Right ventricle myocardium inferior (tissue), 1 donor: ENCODE measurements around the gene CFAP97. TPM values are rescaled to one million over a fixed set of nuclear protein-coding genes. Genes with fewer than 3 reads are reported as not detected.
"Not testable (repeated sequence)": the region's sequence is repeated elsewhere in the genome, so short reads cannot be mapped to it uniquely, and the experiment has no call there.

Experiments
- ATAC-seq: fragments of 200-7000 bp; cut with Tn5 transposase; one replicate; pipeline ENCODE4 v1.9.1; 2020; ENCODE audit warnings: mild to moderate bottlenecking, moderate library complexity
- DNase-seq: peaks from one replicate; pipeline ENCODE4 v3.0.0; 2021; ENCODE audit errors: missing footprints
- intact Hi-C: fragments of 100-400 bp; cut with DNase I; formaldehyde crosslinking; loops from one replicate; pipeline ENCODE4 v1.11.0; 2022
- total RNA-seq: library from RNA; stranded (reverse); fragmentation: NEBNext Ultra II Directional; extraction: Animal tissue kit (Norgen Biotek cat#: 25700); gene quantifications from one replicate; pipeline ENCODE4 v1.2.1, GENCODE V29; 2021
- donor health status: DM: no; HTN: yes; CAD: no; lungs with severe emphysema.

CFAP97 gene
- total RNA-seq, 1 donor from 2014 or later = 11.3 TPM

- intact Hi-C loops = no loop called here
- ATAC-seq = no peak
- DNase-seq = no peak
Measured at GRCh38 chr4:185122681-185123345, 81.0 kb downstream of the CFAP97 start.

- intact Hi-C loops = no loop called here
- ATAC-seq (no peak), DNase-seq (no peak)
Measured at GRCh38 chr4:185120631-185120946, 83.2 kb downstream of the CFAP97 start.

DNA sequence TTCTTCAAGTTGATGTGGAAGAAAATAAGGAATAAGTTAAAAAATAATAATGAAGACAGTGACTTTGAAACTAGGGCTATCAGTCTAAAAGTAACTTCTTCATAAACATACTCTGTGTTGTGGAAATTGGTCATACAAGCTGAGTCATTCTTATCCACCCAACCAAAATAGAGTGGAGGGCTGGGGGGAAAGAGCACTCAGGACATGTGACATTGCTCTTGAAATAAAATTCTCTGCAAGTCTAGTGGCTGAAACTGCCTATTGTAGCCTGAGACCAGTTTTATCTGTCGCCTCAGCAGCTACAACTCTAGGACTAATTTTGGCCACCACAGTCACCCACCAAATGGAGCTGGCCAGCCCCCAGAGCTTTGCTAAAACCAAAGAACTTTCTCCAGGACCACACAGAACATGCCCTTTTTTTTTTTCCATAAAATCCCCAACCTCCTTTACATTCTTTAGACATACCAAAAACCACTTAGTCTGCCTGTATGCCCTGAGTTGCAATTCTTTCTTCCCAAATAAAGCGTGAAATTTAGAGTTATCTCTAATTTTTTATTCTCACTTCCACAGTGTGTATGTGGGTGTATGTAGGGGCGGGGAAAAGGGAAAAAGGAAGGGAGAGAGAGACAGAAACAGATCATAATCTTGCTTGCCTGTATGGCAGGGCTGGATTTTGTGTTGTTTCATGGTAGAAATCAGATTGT, 83.7 kb downstream of the CFAP97 start:
- intact Hi-C loops = loop anchor here (10.0 kb wide), 1 partner anchor 315 kb away; no protein-coding TSS in a partner anchor
- ATAC-seq (peak; percentile 38), DNase-seq (no peak)

DNA sequence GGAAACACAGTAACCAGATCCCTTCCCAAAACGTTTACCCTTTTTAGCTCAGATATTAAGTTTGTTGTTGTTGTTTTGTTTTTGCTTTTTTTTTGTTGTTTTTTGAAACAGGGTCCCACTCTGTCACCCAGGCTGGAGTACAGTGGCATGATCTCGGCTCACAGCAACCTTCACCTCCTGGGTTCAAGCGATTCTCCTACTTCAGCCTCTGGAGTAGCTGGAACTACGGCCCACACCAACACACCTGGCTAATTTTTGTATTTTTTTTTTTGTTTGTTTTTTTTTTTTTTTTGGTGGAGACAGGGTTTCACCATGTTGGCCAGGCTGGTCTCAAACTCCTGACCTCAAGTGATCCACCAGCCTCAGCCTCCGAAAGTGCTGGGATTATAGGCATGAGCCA, 84.3 kb downstream of the CFAP97 start:
- not testable (repeated sequence) for ATAC-seq, DNase-seq
- intact Hi-C loops = loop anchor here (10.0 kb wide), 1 partner anchor 315 kb away; no protein-coding TSS in a partner anchor

- intact Hi-C loops = loop anchor here (10.0 kb wide), 1 partner anchor 314 kb away; no protein-coding TSS in a partner anchor
- no peak for ATAC-seq
- DNase-seq = no peak
Measured at GRCh38 chr4:185118876-185119275, 84.9 kb downstream of the CFAP97 start.

DNA sequence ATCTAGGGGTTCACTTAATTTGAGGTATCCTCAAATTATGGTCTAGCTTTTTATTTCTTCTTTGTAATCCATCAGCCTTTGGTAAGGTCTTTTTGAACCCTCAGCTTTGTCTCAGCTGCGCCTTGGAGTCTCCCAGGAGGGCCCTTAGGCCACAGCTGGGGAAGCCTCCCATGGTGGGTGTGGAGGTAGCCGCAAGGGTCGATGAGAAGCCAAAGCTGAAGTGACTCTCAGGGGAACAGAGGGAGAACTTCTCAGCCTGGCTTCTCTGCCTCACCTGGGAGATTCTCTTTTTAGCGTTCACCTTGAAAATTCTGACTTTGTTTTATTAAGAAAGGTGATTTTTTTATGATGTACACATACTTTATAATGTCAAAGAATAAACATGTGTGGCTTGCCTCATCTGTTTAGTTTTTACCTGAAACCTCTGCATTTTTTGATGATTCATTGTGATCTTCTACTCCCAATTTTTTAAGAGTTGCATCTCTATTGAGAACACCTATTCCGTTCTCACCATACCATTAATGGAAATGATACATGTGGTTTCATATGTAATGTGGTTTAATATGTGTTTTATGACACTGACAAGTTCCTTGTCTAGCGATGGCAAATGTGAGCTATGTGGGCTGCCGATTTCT, 86.4 kb downstream of the CFAP97 start:
- DNase-seq (no peak), ATAC-seq (no peak)
- intact Hi-C loops = loop anchor here (10.0 kb wide), 1 partner anchor 313 kb away; no protein-coding TSS in a partner anchor

DNA sequence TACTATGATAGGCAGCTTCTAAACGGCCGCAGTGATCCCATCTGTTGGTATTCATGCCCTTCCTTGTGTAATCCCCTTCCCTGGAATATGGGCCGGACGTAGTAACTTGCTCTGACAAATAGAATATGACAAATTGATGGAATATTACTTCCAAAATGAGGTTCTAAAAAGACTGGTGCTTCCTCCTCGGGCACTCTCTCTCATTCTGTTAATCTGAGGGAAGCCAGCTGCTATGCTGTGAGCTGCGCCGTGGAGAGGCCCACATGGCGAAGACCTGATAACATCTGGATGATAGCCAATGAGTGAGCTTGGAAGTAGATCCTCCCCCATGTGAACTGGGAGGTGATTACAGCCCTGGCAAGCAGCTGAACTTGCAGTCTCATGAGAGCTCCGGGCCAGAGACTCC, 88.0 kb downstream of the CFAP97 start:
- intact Hi-C loops = loop anchor here (10.0 kb wide), 1 partner anchor 311 kb away; no protein-coding TSS in a partner anchor
- peak; percentile 92 for ATAC-seq
- DNase-seq = peak; percentile 82

DNA sequence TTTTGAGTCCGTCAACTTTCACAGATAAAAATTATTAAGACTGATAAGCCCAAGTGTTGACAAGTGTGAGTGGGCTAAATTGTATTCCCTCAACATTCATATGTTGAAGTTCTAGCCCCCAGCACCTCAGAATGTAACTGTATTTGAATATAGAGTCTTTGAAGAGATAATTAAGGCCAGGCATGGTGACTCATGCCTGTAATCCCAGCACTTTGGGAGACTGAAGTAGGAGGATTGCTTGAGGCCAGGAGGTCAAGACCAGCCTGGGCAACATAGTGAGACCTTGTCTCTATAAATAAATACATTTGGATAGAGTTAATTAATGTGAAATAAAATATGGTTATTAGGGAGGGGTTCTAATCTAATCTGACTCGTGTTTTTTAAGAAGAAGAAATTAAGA, 90.5 kb downstream of the CFAP97 start:
- ATAC-seq (no peak), DNase-seq (no peak)
- intact Hi-C loops = loop anchor here (10.0 kb wide), 1 partner anchor 309 kb away; no protein-coding TSS in a partner anchor

DNA sequence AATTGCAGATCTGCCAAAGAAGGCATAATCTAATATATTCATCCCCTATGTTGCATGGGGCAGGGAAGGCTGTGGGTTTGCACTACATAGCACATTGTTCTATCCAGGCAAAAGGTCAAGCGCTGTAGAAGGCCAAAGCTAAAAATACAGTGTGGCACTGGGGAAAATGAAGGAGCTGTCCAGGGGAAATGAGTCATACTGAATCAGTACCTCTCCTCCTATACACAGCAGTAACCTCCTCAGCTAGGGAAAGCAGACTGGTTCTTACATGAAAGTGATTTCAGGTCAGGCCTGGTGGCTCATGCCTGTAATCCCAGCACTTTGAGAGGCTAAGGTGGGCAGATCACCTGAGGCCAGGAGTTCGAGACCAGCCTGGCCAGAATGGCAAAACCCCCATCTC, 91.7 kb downstream of the CFAP97 start:
- intact Hi-C loops = loop anchor here (10.0 kb wide), 1 partner anchor 307 kb away; no protein-coding TSS in a partner anchor
- DNase-seq (no peak), ATAC-seq (peak; percentile 94)

GRCh38 chr4:185110375-185110823, 93.4 kb downstream of the CFAP97 start:
- intact Hi-C loops = loop anchor here (2.0 to 10.0 kb wide), 2 partner anchors 18 to 306 kb away; no protein-coding TSS in a partner anchor
- no peak for DNase-seq
- no peak for ATAC-seq

DNA sequence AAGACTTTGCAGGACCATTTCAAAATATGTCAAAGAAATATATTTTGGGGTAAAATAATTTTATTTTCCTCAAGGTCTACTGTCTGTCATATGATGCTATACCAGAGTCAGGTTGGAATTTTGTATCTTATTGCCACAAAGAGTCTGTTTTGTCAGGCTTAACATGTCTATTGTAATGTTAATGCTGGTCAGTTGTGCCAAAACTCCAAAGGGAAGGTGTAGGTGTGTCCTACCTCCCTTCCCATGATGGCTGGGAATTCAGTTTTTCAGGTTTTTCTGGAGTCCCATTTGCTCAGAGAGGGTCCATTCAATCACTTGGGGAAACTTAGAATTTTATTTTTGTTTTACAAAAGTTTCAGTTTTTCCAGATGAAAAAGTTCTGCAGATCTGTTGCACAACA, 94.1 kb downstream of the CFAP97 start:
- DNase-seq (no peak), ATAC-seq (no peak)
- intact Hi-C loops = loop anchor here (2.0 to 10.0 kb wide), 3 partner anchors 19 to 365 kb away; no protein-coding TSS in a partner anchor

Other genes starting within 250 kb of the CFAP97 start
- not detected for gene HELT, start 185.5 kb downstream of the CFAP97 start, total RNA-seq
- gene SLC25A4, start 60.7 kb downstream of the CFAP97 start, total RNA-seq = 2,233 TPM
- 10.9 TPM for gene SNX25, start 5.6 kb upstream of the CFAP97 start, total RNA-seq
- 2.4 TPM for gene LRP2BP, start 191.9 kb upstream of the CFAP97 start, total RNA-seq
- 19.1 TPM for gene ANKRD37, start 192.8 kb upstream of the CFAP97 start, total RNA-seq
- 42.0 TPM for gene UFSP2, start 222.0 kb upstream of the CFAP97 start, total RNA-seq